ENCODE results near the gene CD200R1. TPM values are rescaled to one million over a fixed set of nuclear protein-coding genes. Genes with fewer than 3 reads are reported as not detected.

Gene CD200R1
- total and polyA plus RNA-seq, 2 donors from 2014 or later: 0.13 to 2.2 TPM

GRCh38 chr3:112873632-112874031 lies 101.3 kb downstream of the CD200R1 start:
- Histone ChIP-seq H3K9me3 (ENCODE audit: control insufficient read depth in 2 of 3, insufficient read depth in 1 of 3, low read length in 3 of 3) (peaks cover 0 to 4% (median 4%) of the 10 kb centered on the region in 3 donors), H3K27me3 (ENCODE audit: control insufficient read depth, insufficient read depth, low read length) (no peaks in the 10 kb centered on the region), H3K9ac (ENCODE audit: low read length in 3 of 3) (no peak overlapping the region), H3K4me3 (ENCODE audit: low read length in 3 of 3) (no peak overlapping the region), H3K27ac (ENCODE audit: low read depth in 2 of 2, low read length in 2 of 2) (no peak overlapping the region), H3K36me3 (ENCODE audit: control insufficient read depth in 2 of 3, insufficient read depth in 3 of 3, low read length in 3 of 3) (no peaks in the 10 kb centered on the region), H3K4me1 (ENCODE audit: control insufficient read depth in 2 of 3, insufficient read depth in 2 of 3, low read depth in 1 of 3, low read length in 3 of 3) (no peaks in the 10 kb centered on the region)
- intact Hi-C loops (cut with DNase I): no loop called here
- TF ChIP-seq CTCF (IDR thresholded peaks at IDR 0.05; ENCODE audit: borderline replicate concordance, extremely low read depth, insufficient read depth): no peak
- DNase-seq: no peak
- FAIRE-seq: no peak

- no peaks in the 10 kb centered on the region for H3K27me3 ChIP-seq (ENCODE audit: control insufficient read depth, insufficient read depth, low read length)
Observed at GRCh38 chr3:112871735-112872134, 103.2 kb downstream of the CD200R1 start.

More at GRCh38 chr3:112871735-112872134, 103.2 kb downstream of the CD200R1 start:
- Histone ChIP-seq H3K9ac (ENCODE audit: low read length in 3 of 3) (no peak overlapping the region), H3K9me3 (ENCODE audit: control insufficient read depth in 2 of 3, insufficient read depth in 1 of 3, low read length in 3 of 3) (peaks cover 0 to 4% (median 4%) of the 10 kb centered on the region in 3 donors), H3K36me3 (ENCODE audit: control insufficient read depth in 2 of 3, insufficient read depth in 3 of 3, low read length in 3 of 3) (no peaks in the 10 kb centered on the region), H3K4me1 (ENCODE audit: control insufficient read depth in 2 of 3, insufficient read depth in 2 of 3, low read depth in 1 of 3, low read length in 3 of 3) (no peaks in the 10 kb centered on the region), H3K27ac (ENCODE audit: low read depth in 2 of 2, low read length in 2 of 2) (no peak overlapping the region), H3K4me3 (ENCODE audit: low read length in 3 of 3) (no peak overlapping the region)
- FAIRE-seq (no peak), DNase-seq (no peak)
- TF ChIP-seq CTCF (IDR thresholded peaks at IDR 0.05; ENCODE audit: borderline replicate concordance, extremely low read depth, insufficient read depth): no peak
- intact Hi-C loops (cut with DNase I): no loop called here

Other genes with a start within 250 kb of the CD200R1 start
- gene CD200R1L, start 128.2 kb downstream of the CD200R1 start, total RNA-seq: not detected
- gene CD200R1L, start 128.2 kb downstream of the CD200R1 start, polyA plus RNA-seq (ENCODE audit: insufficient read depth, low read depth, low replicate concordance): not detected
- gene GTPBP8, start 15.9 kb upstream of the CD200R1 start, total RNA-seq: 13.7 TPM
- gene GTPBP8, start 15.9 kb upstream of the CD200R1 start, polyA plus RNA-seq (ENCODE audit: insufficient read depth, low read depth, low replicate concordance): 11.0 TPM
- gene BOC, start 236.5 kb upstream of the CD200R1 start, total RNA-seq: 22.2 TPM
- gene BOC, start 236.5 kb upstream of the CD200R1 start, polyA plus RNA-seq (ENCODE audit: insufficient read depth, low read depth, low replicate concordance): 6.1 TPM